HepG2 (cell line): ENCODE measurements around the gene NGFR. TPM values are rescaled to one million over a fixed set of nuclear protein-coding genes. Genes with fewer than 3 reads are reported as not detected.

ENCODE experiments used
- SNRNP70 ChIP-seq: fragments of 200-400 bp; formaldehyde crosslinking; IDR thresholded peaks from 2 replicates; pipeline ENCODE4 v1.6.1; 2017; ENCODE audit warnings: mild to moderate bottlenecking, low read depth, low read length, moderate library complexity
- ZNF878 ChIP-seq: sonication (generic); formaldehyde crosslinking; IDR thresholded peaks from 2 replicates; pipeline ENCODE4 v1.8.1; 2023; ENCODE audit warnings: mild to moderate bottlenecking, missing genetic modification reagents, moderate library complexity
- polyA plus RNA-seq, 8 experiments: library from polyadenylated mRNA; depleted of rRNA in 3 of 8; stranded (reverse) in 7 of 8; unstranded in 1 of 8; fragments of >200 nt; fragmentation: Illumina TruSeq in 4 of 8; extraction: Trizol in 4 of 8; gene quantifications; 2 replicates each; pipeline versions ENCODE4 v1.2.1 to v1.2.3, GENCODE V29; 2011 to 2016; ENCODE audit warnings: low read depth in 4 of 8, missing spikeins in 1 of 8, mixed read lengths in 1 of 8; ENCODE audit not compliant: insufficient read depth in 1 of 8
- total RNA-seq, 5 experiments: library from RNA; depleted of rRNA; stranded (reverse); fragments of >200 nt; fragmentation: Illumina TruSeq; extraction: Trizol; gene quantifications; 2 replicates each; pipeline ENCODE4 v1.2.3, GENCODE V29; 2016; ENCODE audit warnings: low read depth in 1 of 5
- TF ChIP-seq, protein P1 (sequence below): sonication (generic); formaldehyde crosslinking; IDR thresholded peaks from 2 replicates; pipeline ENCODE4 v1.5.0; 2020; ENCODE audit warnings: mild to moderate bottlenecking, missing genetic modification reagents, borderline replicate concordance
- TF ChIP-seq, protein P2 (sequence below): sonication (generic); formaldehyde crosslinking; IDR thresholded peaks from 2 replicates; pipeline ENCODE4 v1.4.0; 2020; ENCODE audit warnings: missing genetic modification reagents
- TF ChIP-seq, protein P3 (sequence below): sonication (generic); formaldehyde crosslinking; IDR thresholded peaks from 2 replicates; pipeline ENCODE4 v1.4.0; 2020; ENCODE audit warnings: mild to moderate bottlenecking, low read depth, missing genetic modification reagents
- TF ChIP-seq, protein P4 (sequence below): sonication (generic); formaldehyde crosslinking; IDR thresholded peaks from one replicate; pipeline ENCODE4 v1.5.1; 2020; ENCODE audit warnings: mild to moderate bottlenecking, missing genetic modification reagents; ENCODE audit errors: not compliant biosample characterization

The NGFR gene
- total and polyA plus RNA-seq, 2 of the 13 experiments (the other 11 are each of a cell fraction or from before 2014, with no cell fraction given), result 1.1 to 1.8 TPM

DNA sequence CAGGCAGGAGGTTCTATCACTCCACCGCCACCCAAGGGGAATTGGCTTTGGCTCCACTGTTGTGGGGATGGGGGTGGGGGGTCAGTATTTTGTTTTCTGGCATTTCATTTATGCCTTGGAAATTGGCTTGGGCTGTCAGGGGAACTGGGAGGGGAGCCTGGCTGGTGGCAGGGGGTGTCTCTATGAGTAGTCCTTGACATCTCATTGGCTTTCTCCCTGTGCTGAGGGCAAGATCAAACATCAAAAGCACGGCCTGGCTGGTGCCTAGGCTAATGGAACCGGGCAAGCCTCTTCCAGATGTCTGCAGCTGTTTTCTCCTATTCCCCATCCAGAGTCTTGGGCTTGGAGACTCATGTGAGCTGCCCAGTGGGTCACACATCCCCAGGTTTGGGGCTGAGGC, 17.4 kb upstream of the NGFR start (continued):
- TF ChIP-seq, protein P1, sequence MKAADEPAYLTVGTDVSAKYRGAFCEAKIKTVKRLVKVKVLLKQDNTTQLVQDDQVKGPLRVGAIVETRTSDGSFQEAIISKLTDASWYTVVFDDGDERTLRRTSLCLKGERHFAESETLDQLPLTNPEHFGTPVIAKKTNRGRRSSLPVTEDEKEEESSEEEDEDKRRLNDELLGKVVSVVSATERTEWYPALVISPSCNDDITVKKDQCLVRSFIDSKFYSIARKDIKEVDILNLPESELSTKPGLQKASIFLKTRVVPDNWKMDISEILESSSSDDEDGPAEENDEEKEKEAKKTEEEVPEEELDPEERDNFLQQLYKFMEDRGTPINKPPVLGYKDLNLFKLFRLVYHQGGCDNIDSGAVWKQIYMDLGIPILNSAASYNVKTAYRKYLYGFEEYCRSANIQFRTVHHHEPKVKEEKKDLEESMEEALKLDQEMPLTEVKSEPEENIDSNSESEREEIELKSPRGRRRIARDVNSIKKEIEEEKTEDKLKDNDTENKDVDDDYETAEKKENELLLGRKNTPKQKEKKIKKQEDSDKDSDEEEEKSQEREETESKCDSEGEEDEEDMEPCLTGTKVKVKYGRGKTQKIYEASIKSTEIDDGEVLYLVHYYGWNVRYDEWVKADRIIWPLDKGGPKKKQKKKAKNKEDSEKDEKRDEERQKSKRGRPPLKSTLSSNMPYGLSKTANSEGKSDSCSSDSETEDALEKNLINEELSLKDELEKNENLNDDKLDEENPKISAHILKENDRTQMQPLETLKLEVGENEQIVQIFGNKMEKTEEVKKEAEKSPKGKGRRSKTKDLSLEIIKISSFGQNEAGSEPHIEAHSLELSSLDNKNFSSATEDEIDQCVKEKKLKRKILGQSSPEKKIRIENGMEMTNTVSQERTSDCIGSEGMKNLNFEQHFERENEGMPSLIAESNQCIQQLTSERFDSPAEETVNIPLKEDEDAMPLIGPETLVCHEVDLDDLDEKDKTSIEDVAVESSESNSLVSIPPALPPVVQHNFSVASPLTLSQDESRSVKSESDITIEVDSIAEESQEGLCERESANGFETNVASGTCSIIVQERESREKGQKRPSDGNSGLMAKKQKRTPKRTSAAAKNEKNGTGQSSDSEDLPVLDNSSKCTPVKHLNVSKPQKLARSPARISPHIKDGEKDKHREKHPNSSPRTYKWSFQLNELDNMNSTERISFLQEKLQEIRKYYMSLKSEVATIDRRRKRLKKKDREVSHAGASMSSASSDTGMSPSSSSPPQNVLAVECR (CRISPR knock-in tag), result no peak
- TF ChIP-seq, protein P2, sequence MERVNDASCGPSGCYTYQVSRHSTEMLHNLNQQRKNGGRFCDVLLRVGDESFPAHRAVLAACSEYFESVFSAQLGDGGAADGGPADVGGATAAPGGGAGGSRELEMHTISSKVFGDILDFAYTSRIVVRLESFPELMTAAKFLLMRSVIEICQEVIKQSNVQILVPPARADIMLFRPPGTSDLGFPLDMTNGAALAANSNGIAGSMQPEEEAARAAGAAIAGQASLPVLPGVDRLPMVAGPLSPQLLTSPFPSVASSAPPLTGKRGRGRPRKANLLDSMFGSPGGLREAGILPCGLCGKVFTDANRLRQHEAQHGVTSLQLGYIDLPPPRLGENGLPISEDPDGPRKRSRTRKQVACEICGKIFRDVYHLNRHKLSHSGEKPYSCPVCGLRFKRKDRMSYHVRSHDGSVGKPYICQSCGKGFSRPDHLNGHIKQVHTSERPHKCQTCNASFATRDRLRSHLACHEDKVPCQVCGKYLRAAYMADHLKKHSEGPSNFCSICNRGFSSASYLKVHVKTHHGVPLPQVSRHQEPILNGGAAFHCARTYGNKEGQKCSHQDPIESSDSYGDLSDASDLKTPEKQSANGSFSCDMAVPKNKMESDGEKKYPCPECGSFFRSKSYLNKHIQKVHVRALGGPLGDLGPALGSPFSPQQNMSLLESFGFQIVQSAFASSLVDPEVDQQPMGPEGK (CRISPR knock-in tag), result no peak
- TF ChIP-seq, protein P3, sequence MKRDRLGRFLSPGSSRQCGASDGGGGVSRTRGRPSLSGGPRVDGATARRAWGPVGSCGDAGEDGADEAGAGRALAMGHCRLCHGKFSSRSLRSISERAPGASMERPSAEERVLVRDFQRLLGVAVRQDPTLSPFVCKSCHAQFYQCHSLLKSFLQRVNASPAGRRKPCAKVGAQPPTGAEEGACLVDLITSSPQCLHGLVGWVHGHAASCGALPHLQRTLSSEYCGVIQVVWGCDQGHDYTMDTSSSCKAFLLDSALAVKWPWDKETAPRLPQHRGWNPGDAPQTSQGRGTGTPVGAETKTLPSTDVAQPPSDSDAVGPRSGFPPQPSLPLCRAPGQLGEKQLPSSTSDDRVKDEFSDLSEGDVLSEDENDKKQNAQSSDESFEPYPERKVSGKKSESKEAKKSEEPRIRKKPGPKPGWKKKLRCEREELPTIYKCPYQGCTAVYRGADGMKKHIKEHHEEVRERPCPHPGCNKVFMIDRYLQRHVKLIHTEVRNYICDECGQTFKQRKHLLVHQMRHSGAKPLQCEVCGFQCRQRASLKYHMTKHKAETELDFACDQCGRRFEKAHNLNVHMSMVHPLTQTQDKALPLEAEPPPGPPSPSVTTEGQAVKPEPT (CRISPR knock-in tag), result no peak
- TF ChIP-seq, protein P4, sequence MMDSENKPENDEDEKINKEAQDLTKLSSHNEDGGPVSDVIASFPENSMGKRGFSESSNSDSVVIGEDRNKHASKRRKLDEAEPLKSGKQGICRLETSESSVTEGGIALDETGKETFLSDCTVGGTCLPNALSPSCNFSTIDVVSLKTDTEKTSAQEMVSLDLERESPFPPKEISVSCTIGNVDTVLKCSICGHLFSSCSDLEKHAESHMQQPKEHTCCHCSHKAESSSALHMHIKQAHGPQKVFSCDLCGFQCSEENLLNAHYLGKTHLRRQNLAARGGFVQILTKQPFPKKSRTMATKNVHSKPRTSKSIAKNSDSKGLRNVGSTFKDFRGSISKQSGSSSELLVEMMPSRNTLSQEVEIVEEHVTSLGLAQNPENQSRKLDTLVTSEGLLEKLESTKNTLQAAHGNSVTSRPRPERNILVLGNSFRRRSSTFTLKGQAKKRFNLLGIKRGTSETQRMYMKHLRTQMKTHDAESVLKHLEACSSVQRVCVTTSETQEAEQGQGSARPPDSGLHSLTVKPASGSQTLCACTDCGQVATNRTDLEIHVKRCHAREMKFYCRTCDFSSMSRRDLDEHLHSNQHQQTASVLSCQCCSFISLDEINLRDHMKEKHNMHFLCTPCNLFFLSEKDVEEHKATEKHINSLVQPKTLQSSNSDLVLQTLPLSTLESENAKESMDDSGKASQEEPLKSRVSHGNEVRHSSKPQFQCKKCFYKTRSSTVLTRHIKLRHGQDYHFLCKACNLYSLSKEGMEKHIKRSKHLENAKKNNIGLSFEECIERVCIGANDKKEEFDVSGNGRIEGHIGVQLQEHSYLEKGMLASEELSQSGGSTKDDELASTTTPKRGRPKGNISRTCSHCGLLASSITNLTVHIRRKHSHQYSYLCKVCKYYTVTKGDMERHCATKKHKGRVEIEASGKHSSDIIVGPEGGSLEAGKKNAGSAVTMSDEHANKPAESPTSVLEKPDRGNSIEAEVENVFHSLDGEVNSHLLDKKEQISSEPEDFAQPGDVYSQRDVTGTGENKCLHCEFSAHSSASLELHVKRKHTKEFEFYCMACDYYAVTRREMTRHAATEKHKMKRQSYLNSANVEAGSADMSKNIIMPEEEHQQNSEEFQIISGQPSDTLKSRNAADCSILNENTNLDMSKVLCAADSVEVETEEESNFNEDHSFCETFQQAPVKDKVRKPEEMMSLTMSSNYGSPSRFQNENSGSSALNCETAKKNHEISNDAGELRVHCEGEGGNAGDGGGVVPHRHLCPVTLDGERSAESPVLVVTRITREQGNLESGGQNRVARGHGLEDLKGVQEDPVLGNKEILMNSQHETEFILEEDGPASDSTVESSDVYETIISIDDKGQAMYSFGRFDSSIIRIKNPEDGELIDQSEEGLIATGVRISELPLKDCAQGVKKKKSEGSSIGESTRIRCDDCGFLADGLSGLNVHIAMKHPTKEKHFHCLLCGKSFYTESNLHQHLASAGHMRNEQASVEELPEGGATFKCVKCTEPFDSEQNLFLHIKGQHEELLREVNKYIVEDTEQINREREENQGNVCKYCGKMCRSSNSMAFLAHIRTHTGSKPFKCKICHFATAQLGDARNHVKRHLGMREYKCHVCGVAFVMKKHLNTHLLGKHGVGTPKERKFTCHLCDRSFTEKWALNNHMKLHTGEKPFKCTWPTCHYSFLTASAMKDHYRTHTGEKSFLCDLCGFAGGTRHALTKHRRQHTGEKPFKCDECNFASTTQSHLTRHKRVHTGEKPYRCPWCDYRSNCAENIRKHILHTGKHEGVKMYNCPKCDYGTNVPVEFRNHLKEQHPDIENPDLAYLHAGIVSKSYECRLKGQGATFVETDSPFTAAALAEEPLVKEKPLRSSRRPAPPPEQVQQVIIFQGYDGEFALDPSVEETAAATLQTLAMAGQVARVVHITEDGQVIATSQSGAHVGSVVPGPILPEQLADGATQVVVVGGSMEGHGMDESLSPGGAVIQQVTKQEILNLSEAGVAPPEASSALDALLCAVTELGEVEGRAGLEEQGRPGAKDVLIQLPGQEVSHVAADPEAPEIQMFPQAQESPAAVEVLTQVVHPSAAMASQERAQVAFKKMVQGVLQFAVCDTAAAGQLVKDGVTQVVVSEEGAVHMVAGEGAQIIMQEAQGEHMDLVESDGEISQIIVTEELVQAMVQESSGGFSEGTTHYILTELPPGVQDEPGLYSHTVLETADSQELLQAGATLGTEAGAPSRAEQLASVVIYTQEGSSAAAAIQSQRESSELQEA (CRISPR knock-in tag), result no peak
- no peak for TF ChIP-seq ZNF878 (CRISPR knock-in tag)
- no peak for TF ChIP-seq SNRNP70
